IMR-90 (cell line): Measurements from ENCODE around the gene CDH23. TPM values are rescaled to one million over a fixed set of nuclear protein-coding genes. Genes with fewer than 3 reads are reported as not detected.

ENCODE experiments used
- ATAC-seq: fragments of 200-7000 bp; cut with Tn5 transposase; 2 replicates; pipeline ENCODE4 v1.9.1; 2020; ENCODE audit warnings: low read depth, mild to moderate bottlenecking, moderate library complexity
- BruUV-seq: library from RNA; stranded (reverse); fragments of 400-500 nt; replicated peaks from 2 replicates; lab custom pipeline; 2021; lab: Mats Ljungman, UMichigan
- CTCF ChIA-PET: fragments of 300-600 bp; formaldehyde crosslinking; extraction: SDS; loops from one replicate; lab custom pipeline; 2021; ENCODE audit warnings: antibody characterized with exemption; lab: Yijun Ruan, JAX
- POLR2A ChIA-PET: fragments of 300-600 bp; sonication (Branson Sonifier 250); formaldehyde crosslinking; loops from one replicate; lab custom pipeline; 2022; ENCODE audit warnings: antibody characterized with exemption; ENCODE audit not compliant: unreplicated experiment; lab: Charles Lee
- DNase-seq: peaks from one replicate; pipeline ENCODE4 v3.0.0; 2013
- H2AFZ ChIP-seq: replicated peaks from 2 replicates; pipeline ENCODE3; 2013; ENCODE audit warnings: low read length, mild to moderate bottlenecking; ENCODE audit not compliant: poor library complexity
- H2AK5ac ChIP-seq: 2 replicates; pipeline ENCODE4 v1.6.1; 2013; ENCODE audit warnings: low read depth, low read length, inconsistent platforms
- H2AK9ac ChIP-seq: replicated peaks from 2 replicates; pipeline ENCODE3; 2013; ENCODE audit warnings: mild to moderate bottlenecking, low read depth, low read length, moderate library complexity; ENCODE audit not compliant: poor library complexity
- H2BK120ac ChIP-seq: 2 replicates; pipeline ENCODE4 v1.6.1; 2013; ENCODE audit warnings: low read depth, low read length, inconsistent platforms
- H2BK15ac ChIP-seq: 3 replicates; pipeline ENCODE4 v1.6.1; 2013; ENCODE audit warnings: low read depth, low read length, inconsistent platforms
- H2BK20ac ChIP-seq: 2 replicates; pipeline ENCODE4 v1.6.1; 2013; ENCODE audit warnings: low read depth, mild to moderate bottlenecking, inconsistent platforms, low read length, moderate library complexity
- H2BK5ac ChIP-seq: 2 replicates; pipeline ENCODE4 v1.6.1; 2013; ENCODE audit warnings: mild to moderate bottlenecking, low read depth, low read length, inconsistent platforms; ENCODE audit not compliant: poor library complexity, severe bottlenecking
- H3K14ac ChIP-seq: replicated peaks from 2 replicates; pipeline ENCODE4 v1.6.1; 2013; ENCODE audit warnings: low read depth, low read length, inconsistent platforms
- H3K18ac ChIP-seq: 2 replicates; pipeline ENCODE4 v1.6.1; 2013; ENCODE audit warnings: low read depth, low read length, control low read depth
- H3K23ac ChIP-seq: 2 replicates; pipeline ENCODE4 v1.6.1; 2013; ENCODE audit warnings: low read depth, low read length, inconsistent platforms
- H3K27ac ChIP-seq: 2 replicates; pipeline ENCODE4 v1.5.1; 2013; ENCODE audit warnings: mild to moderate bottlenecking, control low read depth, low read length; ENCODE audit not compliant: insufficient read depth
- H3K27me3 ChIP-seq: 2 replicates; pipeline ENCODE4 v1.6.1; 2013; ENCODE audit warnings: low read length; ENCODE audit not compliant: control insufficient read depth, insufficient read depth
- H3K36me3 ChIP-seq: 2 replicates; pipeline ENCODE4 v1.6.1; 2013; ENCODE audit warnings: low read length, mixed read lengths; ENCODE audit not compliant: control insufficient read depth, insufficient read depth
- H3K4ac ChIP-seq: 2 replicates; pipeline ENCODE4 v1.6.1; 2013; ENCODE audit warnings: low read depth, low read length, inconsistent platforms
- H3K4me1 ChIP-seq: 2 replicates; pipeline ENCODE4 v1.6.1; 2013; ENCODE audit warnings: low read length, mixed read lengths; ENCODE audit not compliant: control insufficient read depth, insufficient read depth
- H3K4me2 ChIP-seq: 2 replicates; pipeline ENCODE4 v1.6.1; 2013; ENCODE audit warnings: low read depth, mild to moderate bottlenecking, control low read depth, low read length, moderate library complexity
- H3K4me3 ChIP-seq: 2 replicates; pipeline ENCODE4 v1.5.1; 2013; ENCODE audit warnings: low read depth, mild to moderate bottlenecking, control low read depth, low read length, moderate library complexity; ENCODE audit not compliant: insufficient read depth
- H3K56ac ChIP-seq: 2 replicates; pipeline ENCODE4 v1.6.1; 2013; ENCODE audit warnings: low read length, inconsistent platforms; ENCODE audit not compliant: insufficient read depth; ENCODE audit errors: extremely low read depth
- H3K79me1 ChIP-seq, 2 experiments: 2 replicates each; pipeline ENCODE4 v1.6.1; 2013; ENCODE audit warnings: low read length in 2 of 2, inconsistent platforms in 1 of 2, low read depth in 1 of 2
- H3K9ac ChIP-seq: 2 replicates; pipeline ENCODE4 v1.6.1; 2013; ENCODE audit warnings: low read depth, low read length, control low read depth
- H3K9me1 ChIP-seq: 2 replicates; pipeline ENCODE4 v1.6.1; 2013; ENCODE audit warnings: low read length, inconsistent platforms; ENCODE audit not compliant: insufficient read depth
- H3K9me3 ChIP-seq: 2 replicates; pipeline ENCODE4 v1.6.1; 2013; ENCODE audit warnings: low read length; ENCODE audit not compliant: control insufficient read depth, insufficient read depth
- H4K20me1 ChIP-seq: 2 replicates; pipeline ENCODE4 v1.6.1; 2013; ENCODE audit warnings: low read length, inconsistent platforms; ENCODE audit not compliant: insufficient read depth
- H4K5ac ChIP-seq: 2 replicates; pipeline ENCODE4 v1.6.1; 2013; ENCODE audit warnings: mild to moderate bottlenecking, low read depth, low read length, control low read depth
- H4K8ac ChIP-seq, 2 experiments: 2 replicates each; pipeline ENCODE4 v1.6.1; 2013; ENCODE audit warnings: low read depth in 2 of 2, low read length in 2 of 2, control low read depth in 1 of 2, inconsistent platforms in 1 of 2
- H4K91ac ChIP-seq: 2 replicates; pipeline ENCODE4 v1.6.1; 2013; ENCODE audit warnings: low read depth, low read length, inconsistent platforms; ENCODE audit not compliant: insufficient read depth
- CHD1 ChIP-seq: IDR thresholded peaks from 2 replicates; pipeline ENCODE4 v1.6.1; 2012; ENCODE audit warnings: low read depth, low read length, improper control_type of control experiment
- ELK1 ChIP-seq: fragments of 150-350 bp; IDR thresholded peaks from 2 replicates; pipeline ENCODE4 v1.6.1; 2016; ENCODE audit warnings: low read depth, mild to moderate bottlenecking, low read length, moderate library complexity, borderline replicate concordance
- FOS ChIP-seq: fragments of 150-350 bp; IDR thresholded peaks from 2 replicates; pipeline ENCODE4 v1.6.1; 2016; ENCODE audit warnings: low read depth, low read length
- MXI1 ChIP-seq: IDR thresholded peaks from 2 replicates; pipeline ENCODE4 v1.6.1; 2012; ENCODE audit warnings: low read depth, mild to moderate bottlenecking, low read length, moderate library complexity, borderline replicate concordance
- USF2 ChIP-seq: fragments of 150-350 bp; IDR thresholded peaks from 2 replicates; pipeline ENCODE4 v1.6.1; 2017; ENCODE audit warnings: mild to moderate bottlenecking, antibody characterized with exemption, low read length, low read depth
- WGBS, 2 experiments: methylation state at CpG; one replicate each; pipeline versions ENCODE4 v1.1.5 to v1.1.7; 2013; ENCODE audit warnings: missing lambda C conversion rate in 2 of 2; ENCODE audit not compliant: insufficient read length in 1 of 2; ENCODE audit errors: extremely low coverage in 2 of 2; 5-methylcytosine and 5-hydroxymethylcytosine counted together
- dilution Hi-C: fragments of 300-500 bp; cut with HindIII; formaldehyde crosslinking; loops from one replicate; pipeline ENCODE4 v1.14.3; 2018; ENCODE audit warnings: low sequenced_read_pairs; ENCODE audit not compliant: unreplicated experiment
- in situ Hi-C: fragments of 300-500 bp; cut with MboI; formaldehyde crosslinking; loops from 3 replicates; pipeline ENCODE4 v1.14.3; 2019; ENCODE audit warnings: low sequenced_read_pairs, inconsistent platforms, mixed read lengths
- intact Hi-C: fragments of 100-400 bp; cut with micrococcal nuclease; formaldehyde crosslinking; loops from 2 replicates; pipeline ENCODE4 v1.10.0; 2022
- polyA plus RNA-seq, 3 experiments: library from polyadenylated mRNA; depleted of rRNA; stranded (reverse); fragments of >200 nt; gene quantifications; 2 replicates each; pipeline ENCODE4 v1.2.3, GENCODE V29; 2012; ENCODE audit warnings: low replicate concordance in 1 of 3
- total RNA-seq: library from RNA; depleted of rRNA; stranded (reverse); fragments of >200 nt; gene quantifications from 2 replicates; pipeline ENCODE4 v1.2.3, GENCODE V29; 2012

Gene CDH23
- total and polyA plus RNA-seq, 2 of the 4 experiments (the other 2 are of a cell fraction): under 0.01 to 0.03 TPM

GRCh38 chr10:71512312-71512711 is 115.6 kb downstream of the CDH23 start:
- H3K18ac ChIP-seq: no peak overlapping the region
- H3K4ac ChIP-seq: no peak overlapping the region
- ATAC-seq (no peak), DNase-seq (no peak)
- H4K8ac ChIP-seq: no peak overlapping the region
- no peak overlapping the region for H2AFZ ChIP-seq
- H3K23ac ChIP-seq: no peak overlapping the region
- H4K20me1 ChIP-seq: no peaks in the 10 kb centered on the region
- TF ChIP-seq CHD1 (no peak), USF2 (no peak), MXI1 (no peak), FOS (no peak), ELK1 (no peak)
- no peak overlapping the region for H3K9ac ChIP-seq
- no peak overlapping the region for H3K14ac ChIP-seq
- whole genome bisulfite sequencing, 2 experiments: 61% methylated on average over 2 of the region's 10 CpGs; no CpG with 5 or more reads in 1 of the 2 experiments
- dilution Hi-C loops: no loop called here
- no peak overlapping the region for H3K4me2 ChIP-seq
- intact Hi-C loops: no loop called here
- peaks cover 2% of the 10 kb centered on the region; the same call in 1 of the 2 replicates for H3K9me3 ChIP-seq
- no peak overlapping the region for H2BK5ac ChIP-seq
- no peaks in the 10 kb centered on the region for H3K4me1 ChIP-seq
- H2BK120ac ChIP-seq: no peak overlapping the region
- peaks cover 14% of the 10 kb centered on the region for H3K27me3 ChIP-seq
- in situ Hi-C loops: no loop called here
- H3K9me1 ChIP-seq: no peaks in the 10 kb centered on the region
- H3K36me3 ChIP-seq: no peaks in the 10 kb centered on the region
- H2AK9ac ChIP-seq: no peak overlapping the region
- H3K27ac ChIP-seq: no peak overlapping the region
- H4K5ac ChIP-seq: no peak overlapping the region
- H4K91ac ChIP-seq: no peak overlapping the region
- BruUV-seq: no TSS peak
- CTCF ChIA-PET: no interaction called here
- no peak overlapping the region for H3K56ac ChIP-seq
- no peak overlapping the region for H2BK20ac ChIP-seq
- no peak overlapping the region for H2AK5ac ChIP-seq
- no peak overlapping the region for H2BK15ac ChIP-seq
- no peaks in the 10 kb centered on the region for H3K79me1 ChIP-seq
- POLR2A ChIA-PET: no interaction called here
- no peak overlapping the region for H3K4me3 ChIP-seq
